Right cardiac atrium (tissue), 5 donors: ENCODE data around the gene P2RY12. TPM values are rescaled to one million over a fixed set of nuclear protein-coding genes. Genes with fewer than 3 reads are reported as not detected.
A peak's percentile ranks its signal among the peaks of the same experiment; 100 is the strongest.

Experiments used
- ATAC-seq, 2 donors: fragments of 200-7000 bp; cut with Tn5 transposase; one replicate each; pipeline versions ENCODE4 v1.8.0 to v1.9.1; 2020; ENCODE audit warnings: moderate library complexity in 2 of 2, mild to moderate bottlenecking in 1 of 2
- DNase-seq, 3 donors: peaks; one replicate each; pipeline ENCODE4 v3.0.0-alpha.2; 2020
- H3K27ac ChIP-seq: one replicate; pipeline ENCODE4 v1.5.1; 2013; ENCODE audit warnings: mild to moderate bottlenecking, low read length, control low read depth, moderate library complexity
- H3K27me3 ChIP-seq: one replicate; pipeline ENCODE4 v1.6.1; 2013; ENCODE audit not compliant: control insufficient read depth, insufficient read depth
- H3K4me1 ChIP-seq: one replicate; pipeline ENCODE4 v1.6.1; 2013; ENCODE audit warnings: low read length; ENCODE audit not compliant: control insufficient read depth, insufficient read depth
- H3K4me3 ChIP-seq: one replicate; pipeline ENCODE4 v1.5.1; 2013; ENCODE audit warnings: low read length, control low read depth
- H3K9me3 ChIP-seq: one replicate; pipeline ENCODE4 v1.6.1; 2013; ENCODE audit warnings: low read length; ENCODE audit not compliant: control insufficient read depth
- whole genome bisulfite sequencing: extraction: QIAGEN DNeasy Blood & Tissue Kit; methylation state at CpG from one replicate; pipeline ENCODE4 v1.1.7; 2013; 5-methylcytosine and 5-hydroxymethylcytosine counted together
- intact Hi-C, 4 donors: fragments of 100-400 bp; cut with DNase I; formaldehyde crosslinking; loops; one replicate each; pipeline versions ENCODE4 v1.11.0 to v1.14.0; 2022 to 2023
- polyA plus RNA-seq: library from polyadenylated mRNA; stranded (reverse); fragments of 200-250 nt; gene quantifications from one replicate; pipeline ENCODE4 v1.2.3, GENCODE V29; 2013
- total RNA-seq, 4 donors: library from RNA; stranded (reverse); fragmentation: NEBNext Ultra II Directional; extraction: Animal tissue kit (Norgen Biotek cat#: 25700); gene quantifications; one replicate each; pipeline ENCODE4 v1.2.1, GENCODE V29; 2021
- donor health status: healthy with polysubstance abuse.
- donor health status: DM: no; HTN: yes; CAD: no.
- donor health status: DM: no; HTN: no; CAD: no.
- donor health status: DM: no; HTN: yes; CAD: no; lungs with severe emphysema.
- donor health status: DM: yes; HTN: yes; CAD: no.

The P2RY12 gene
- total and polyA plus RNA-seq, 5 donors = 1.2 to 4.0 (median 1.4) TPM

DNA sequence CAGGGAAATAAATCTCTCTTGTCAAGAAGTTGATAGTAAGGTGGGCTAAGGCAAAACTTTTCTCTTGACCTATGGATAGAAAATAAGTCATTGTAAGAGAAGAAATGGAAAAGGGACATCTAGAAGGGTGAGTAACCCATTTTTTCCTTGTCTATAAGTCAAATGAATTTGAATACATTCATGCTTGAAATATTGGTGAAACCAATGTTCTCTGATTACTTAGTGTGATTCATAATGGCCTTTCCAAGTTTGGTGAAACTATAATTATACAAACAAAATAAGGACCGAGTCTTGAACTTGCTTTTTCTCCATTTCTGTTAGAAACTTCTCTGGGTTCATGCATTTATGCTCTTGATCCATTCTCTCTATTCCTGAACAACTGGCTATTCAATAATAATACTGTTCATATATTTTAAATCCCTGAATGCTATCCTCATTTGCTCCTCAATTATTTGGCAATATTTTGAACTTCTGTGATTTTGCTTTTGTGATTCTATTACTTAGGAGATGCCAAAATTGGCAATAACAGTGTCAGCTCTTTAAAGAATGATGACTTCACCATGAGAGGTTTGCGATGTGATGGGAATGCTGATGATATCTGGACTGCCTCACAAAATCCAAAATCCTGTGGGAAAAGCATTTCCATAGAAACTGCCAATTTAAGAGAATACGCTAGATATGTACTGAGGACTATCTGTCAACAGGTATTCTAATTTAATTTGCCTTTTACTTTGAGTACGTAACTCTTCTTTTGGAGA lies 12.3 kb downstream of the P2RY12 start:
- intact Hi-C loops = no loop called here
- DNase-seq (no peak), ATAC-seq (no peak)
- no peak overlapping the region for H3K4me3 ChIP-seq
- 80% methylated on average over 4 of the region's 4 CpGs for WGBS
- no peaks in the 10 kb centered on the region for H3K27me3 ChIP-seq
- H3K27ac ChIP-seq = no peak overlapping the region
- no peaks in the 10 kb centered on the region for H3K9me3 ChIP-seq
- no peaks in the 10 kb centered on the region for H3K4me1 ChIP-seq

DNA sequence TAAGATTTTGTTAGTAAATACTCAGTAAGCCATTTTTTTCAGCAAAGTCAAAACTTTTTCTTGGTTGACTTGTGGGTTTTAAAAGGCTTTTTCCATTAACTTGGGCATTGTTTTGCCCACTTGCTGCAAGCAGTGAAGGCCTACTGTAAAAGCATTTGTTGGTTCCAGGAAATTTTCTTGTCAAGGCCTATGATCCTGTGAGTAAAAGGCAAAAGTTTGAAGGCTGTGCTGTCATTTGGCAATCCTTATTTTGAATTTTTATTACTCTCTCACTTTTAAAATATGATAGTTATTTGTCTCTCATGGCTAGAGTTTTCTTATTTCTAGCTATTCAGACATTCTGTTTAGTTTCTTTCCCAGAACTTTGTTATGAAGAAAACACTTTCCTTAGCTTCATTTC lies 13.0 kb downstream of the P2RY12 start:
- Histone ChIP-seq H3K9me3 (no peaks in the 10 kb centered on the region), H3K27me3 (no peaks in the 10 kb centered on the region), H3K4me1 (no peaks in the 10 kb centered on the region), H3K27ac (no peak overlapping the region), H3K4me3 (no peak overlapping the region)
- intact Hi-C loops = no loop called here
- no peak for ATAC-seq
- no peak for DNase-seq

DNA sequence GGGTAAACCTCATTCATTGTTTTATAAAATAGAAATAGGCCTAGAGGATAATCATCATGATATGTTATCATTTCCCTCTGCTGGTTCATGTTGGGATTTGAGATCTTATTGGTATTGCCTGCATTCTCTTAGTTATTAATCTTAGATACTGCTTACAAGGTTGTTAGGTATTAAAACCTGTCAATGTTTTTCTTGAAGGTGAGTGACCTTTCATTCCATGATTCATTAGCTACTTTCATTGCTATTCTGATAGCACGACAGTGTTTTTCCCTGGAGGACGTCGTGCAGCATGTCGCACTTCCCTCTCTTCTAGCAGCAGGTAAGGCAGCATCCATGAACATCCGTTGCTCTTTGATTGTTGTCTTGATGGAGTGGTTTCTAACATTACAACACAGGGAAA lies 17.1 kb downstream of the P2RY12 start:
- Histone ChIP-seq H3K27ac (no peak overlapping the region), H3K27me3 (no peaks in the 10 kb centered on the region), H3K9me3 (no peaks in the 10 kb centered on the region), H3K4me1 (no peaks in the 10 kb centered on the region), H3K4me3 (no peak overlapping the region)
- intact Hi-C loops = no loop called here
- 84% methylated on average over 5 of the region's 5 CpGs for WGBS
- ATAC-seq (no peak), DNase-seq (no peak)

DNA sequence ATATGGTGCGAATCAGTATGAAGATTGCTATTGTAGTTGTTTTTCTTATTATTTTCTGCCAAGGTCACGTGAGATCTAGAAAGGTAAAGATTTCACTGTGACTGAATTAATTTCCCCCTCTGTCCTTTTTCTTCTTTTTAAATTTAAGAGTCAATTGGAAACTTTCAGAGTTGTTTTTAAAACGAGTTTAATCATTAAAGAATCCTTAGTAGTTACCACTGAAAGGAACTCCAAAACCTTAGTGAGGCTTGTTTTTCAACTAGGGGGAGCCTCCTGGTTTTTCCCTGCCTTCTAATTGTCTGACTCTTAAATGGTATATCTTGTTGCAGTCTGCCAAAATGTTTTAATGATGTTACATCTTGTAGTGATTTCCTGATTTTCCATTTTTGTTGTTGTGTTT lies 17.6 kb downstream of the P2RY12 start:
- ATAC-seq (no peak), DNase-seq (no peak)
- H3K27me3 ChIP-seq = no peaks in the 10 kb centered on the region
- no peak overlapping the region for H3K4me3 ChIP-seq
- intact Hi-C loops = no loop called here
- no peaks in the 10 kb centered on the region for H3K9me3 ChIP-seq
- no peak overlapping the region for H3K27ac ChIP-seq
- H3K4me1 ChIP-seq = no peaks in the 10 kb centered on the region
- 84% methylated on average over 3 of the region's 3 CpGs for WGBS

DNA sequence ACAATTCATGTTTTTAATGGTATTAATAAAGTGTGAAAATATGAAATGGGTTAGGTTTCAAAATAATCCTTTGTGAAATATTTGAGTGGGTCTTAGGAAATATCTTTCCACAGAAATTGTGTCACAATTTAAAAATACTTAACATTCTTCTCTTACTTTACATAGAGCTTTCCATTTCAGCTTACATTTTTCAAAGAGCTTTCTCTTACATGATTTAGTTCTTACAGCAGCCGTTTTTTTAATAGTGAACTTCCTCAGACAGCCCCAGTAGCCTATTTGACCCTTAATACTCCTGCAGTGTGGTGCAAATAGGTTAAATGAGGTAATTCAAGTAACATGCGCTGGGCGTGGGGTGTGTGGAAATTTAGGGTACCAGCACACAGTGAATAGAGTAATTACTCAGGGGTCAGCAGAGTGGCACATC lies 21.8 kb downstream of the P2RY12 start:
- Histone ChIP-seq H3K27ac (no peak overlapping the region), H3K4me1 (no peaks in the 10 kb centered on the region), H3K9me3 (no peaks in the 10 kb centered on the region), H3K4me3 (no peak overlapping the region), H3K27me3 (no peaks in the 10 kb centered on the region)
- 59% methylated on average over 3 of the region's 3 CpGs for WGBS
- ATAC-seq (peak in 1 of 2 donors; percentile 31), DNase-seq (peak in 1 of 3 donors; percentile 27)
- intact Hi-C loops = no loop called here

DNA sequence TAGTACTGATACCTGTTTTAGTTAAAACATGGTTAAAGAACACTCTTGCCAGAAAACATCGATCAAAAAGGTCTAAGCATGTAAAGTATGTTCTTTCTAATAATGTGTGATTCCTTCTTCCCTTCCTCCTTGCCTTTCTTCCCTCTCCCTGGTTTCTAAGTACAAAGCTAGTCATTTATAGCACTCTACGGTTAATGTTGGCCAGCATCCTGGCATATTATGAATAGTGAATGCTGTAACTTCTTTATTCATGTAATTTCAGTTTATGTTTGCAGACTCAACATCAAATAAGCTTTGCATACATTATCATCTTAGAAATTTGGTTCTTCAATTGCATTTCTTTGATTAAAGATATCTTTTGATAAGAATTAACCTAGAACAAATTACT lies 27.1 kb downstream of the P2RY12 start:
- intact Hi-C loops = no loop called here
- no peak for ATAC-seq
- 68% methylated on average over 2 of the region's 2 CpGs for WGBS

DNA sequence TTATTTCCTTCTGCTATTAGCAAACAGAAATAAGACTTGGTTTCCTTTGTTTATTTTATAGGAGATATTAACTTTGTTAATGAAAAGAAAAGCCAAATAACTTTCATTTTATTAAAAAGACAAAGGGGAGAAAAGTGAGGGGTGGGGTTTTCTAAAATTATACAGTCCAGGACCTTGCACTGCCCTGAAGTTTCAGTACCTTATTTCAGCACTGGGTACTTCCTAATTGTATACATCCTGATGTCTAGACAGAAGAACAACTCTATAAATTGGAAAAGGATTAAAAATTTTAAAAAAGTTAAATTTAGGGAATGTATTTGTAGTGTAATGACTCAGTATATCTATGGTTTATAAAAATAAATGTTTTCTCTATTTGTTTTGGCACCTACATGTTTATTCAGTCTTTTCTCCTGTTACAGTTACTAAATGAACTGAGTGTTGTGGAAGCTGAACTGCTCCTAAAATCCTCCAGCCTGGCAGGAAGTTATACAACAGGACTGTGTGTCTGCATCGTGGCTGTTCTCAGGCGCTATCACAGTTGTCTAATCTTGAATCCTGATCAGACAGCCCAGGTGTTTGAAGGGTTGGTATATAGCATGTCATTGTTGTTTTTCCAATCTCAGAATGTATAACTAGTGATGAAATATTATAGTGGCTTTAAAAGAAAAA lies 27.6 kb downstream of the P2RY12 start:
- intact Hi-C loops = no loop called here
- no peaks in the 10 kb centered on the region for H3K9me3 ChIP-seq
- H3K27me3 ChIP-seq = no peaks in the 10 kb centered on the region
- ATAC-seq (peak in 1 of 2 donors; percentile 48), DNase-seq (no peak)
- H3K4me3 ChIP-seq = no peak overlapping the region
- H3K27ac ChIP-seq = no peak overlapping the region
- whole genome bisulfite sequencing = 26% methylated on average over 2 of the region's 2 CpGs
- H3K4me1 ChIP-seq = peaks cover 1% of the 10 kb centered on the region

More for the DNA sequence above, 27.1 kb downstream of the P2RY12 start:
- DNase-seq = no peak
- no peaks in the 10 kb centered on the region for H3K27me3 ChIP-seq
- no peak overlapping the region for H3K4me3 ChIP-seq
- H3K4me1 ChIP-seq = peaks cover 1% of the 10 kb centered on the region
- H3K27ac ChIP-seq = no peak overlapping the region
- H3K9me3 ChIP-seq = no peaks in the 10 kb centered on the region

DNA sequence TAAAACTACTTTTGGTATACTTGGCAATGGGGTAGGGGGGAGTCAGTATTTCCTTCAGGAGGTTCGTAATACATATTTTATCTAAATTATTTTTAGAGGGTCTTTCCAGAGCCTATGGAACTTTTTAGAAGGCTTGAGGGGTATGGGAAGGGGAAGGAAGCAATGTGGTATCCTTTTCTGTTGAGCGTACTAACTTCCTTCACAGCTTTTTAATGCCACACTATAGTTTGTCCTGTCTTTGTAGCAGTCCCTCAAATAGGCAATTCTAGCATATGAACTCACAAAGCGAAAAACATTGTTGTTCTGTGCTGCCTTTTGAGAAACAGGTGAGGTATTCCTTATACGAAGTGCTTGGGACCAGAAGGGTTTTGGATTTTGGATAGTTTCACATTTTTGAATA lies 32.9 kb downstream of the P2RY12 start:
- ATAC-seq = no peak
- no peak for DNase-seq
- 83% methylated on average over 4 of the region's 4 CpGs for WGBS
- intact Hi-C loops = no loop called here
- Histone ChIP-seq H3K4me1 (no peaks in the 10 kb centered on the region), H3K9me3 (no peaks in the 10 kb centered on the region), H3K27ac (no peak overlapping the region), H3K4me3 (no peak overlapping the region), H3K27me3 (no peaks in the 10 kb centered on the region)

DNA sequence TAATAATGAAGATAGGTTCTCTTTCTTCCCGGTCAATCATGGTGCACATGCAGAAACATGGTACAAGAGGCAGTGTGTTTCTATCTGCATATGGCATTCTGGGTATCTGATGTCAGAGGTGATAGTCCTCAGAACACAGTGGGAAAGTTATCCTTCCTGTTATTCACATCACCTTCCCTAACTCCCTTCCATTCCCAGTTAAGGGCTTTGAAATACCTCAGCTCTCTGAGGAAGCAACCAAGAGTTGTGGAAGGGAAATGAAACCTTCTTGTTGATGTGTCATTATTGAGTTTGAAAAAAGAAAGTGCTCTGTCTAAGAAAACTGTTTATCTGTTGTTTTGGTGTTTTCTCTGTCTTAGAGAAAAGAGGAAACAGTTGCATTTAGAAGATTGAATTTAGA lies 33.3 kb downstream of the P2RY12 start:
- peaks cover 3% of the 10 kb centered on the region for H3K4me1 ChIP-seq
- H3K27me3 ChIP-seq = no peaks in the 10 kb centered on the region
- no peak overlapping the region for H3K4me3 ChIP-seq
- H3K9me3 ChIP-seq = no peaks in the 10 kb centered on the region
- DNase-seq (no peak), ATAC-seq (no peak)
- intact Hi-C loops = no loop called here
- WGBS = 88% methylated on average over 1 of the region's 1 CpG
- H3K27ac ChIP-seq = no peak overlapping the region

DNA sequence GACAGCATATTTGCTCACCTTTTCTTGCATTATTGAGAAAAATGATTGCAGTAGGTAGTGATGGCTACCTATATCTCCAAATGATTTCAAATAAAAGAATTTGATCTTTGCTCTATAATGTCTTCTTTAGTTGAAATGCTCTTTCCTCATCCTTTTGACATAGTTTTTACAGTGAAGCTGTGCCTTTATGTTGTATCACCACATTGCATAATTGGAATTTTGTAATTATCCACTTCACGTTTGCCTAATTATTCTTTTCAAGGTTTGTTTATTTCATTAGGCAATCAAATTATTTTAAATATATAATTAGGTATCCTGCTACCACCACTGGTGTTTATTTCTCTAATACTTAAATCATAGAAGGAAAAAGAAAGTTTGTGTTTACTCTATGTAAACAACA lies 33.9 kb downstream of the P2RY12 start:
- Histone ChIP-seq H3K4me1 (peaks cover 3% of the 10 kb centered on the region), H3K27ac (no peak overlapping the region), H3K9me3 (no peaks in the 10 kb centered on the region), H3K27me3 (no peaks in the 10 kb centered on the region), H3K4me3 (no peak overlapping the region)
- intact Hi-C loops = no loop called here
- no peak for ATAC-seq
- DNase-seq = no peak
- WGBS = 77% methylated on average over 1 of the region's 1 CpG

DNA sequence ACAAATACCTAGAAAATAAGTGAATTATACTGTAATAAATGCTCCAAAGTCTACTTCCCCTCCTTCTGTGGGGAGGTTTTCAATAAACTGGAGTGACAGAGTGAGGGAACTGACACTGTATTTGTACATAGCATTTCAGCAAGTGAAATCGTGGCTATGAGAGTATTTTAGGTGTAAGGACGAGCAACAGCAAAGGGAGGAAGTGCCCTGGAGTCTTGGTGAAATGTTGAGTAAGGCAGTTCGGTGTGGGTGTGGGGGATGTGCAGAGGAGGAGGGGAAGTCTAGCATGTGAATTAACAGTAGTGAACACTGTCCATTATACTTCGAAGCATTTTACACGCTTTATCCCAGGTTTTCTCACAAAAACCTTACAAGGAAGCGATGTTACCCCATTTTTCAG lies 37.1 kb downstream of the P2RY12 start:
- Histone ChIP-seq H3K27ac (no peak overlapping the region), H3K9me3 (no peaks in the 10 kb centered on the region), H3K4me3 (no peak overlapping the region), H3K27me3 (no peaks in the 10 kb centered on the region), H3K4me1 (peaks cover 3% of the 10 kb centered on the region)
- intact Hi-C loops = no loop called here
- DNase-seq (peak in 1 of 3 donors; percentile 45), ATAC-seq (peak; percentile 50 to 68)
- 71% methylated on average over 6 of the region's 6 CpGs for WGBS
